RWPE1 (cell line): Measurements from ENCODE around the gene SLC25A18.
"Not testable (repeated sequence)": the region's sequence is repeated elsewhere in the genome, so short reads cannot be mapped to it uniquely, and the experiment has no call there.

Experiments used
- CTCF ChIA-PET: fragments of 350-600 bp; sonication (Branson Sonifier 250); formaldehyde crosslinking; extraction: SDS; loops from one replicate; lab custom pipeline; 2021; lab: Yijun Ruan, JAX
- POLR2A ChIA-PET: fragments of 400-600 bp; formaldehyde crosslinking; extraction: SDS; loops from one replicate; lab custom pipeline; 2020; ENCODE audit warnings: antibody characterized with exemption; ENCODE audit not compliant: low non-redundant PET; lab: Yijun Ruan, JAX
- DNase-seq: peaks from one replicate; pipeline ENCODE4 v3.0.0; 2012; ENCODE audit warnings: low spot score
- H3K27ac ChIP-seq: fragments of 450-650 bp; 2 replicates; pipeline ENCODE4 v1.5.1; 2017
- CTCF ChIP-seq: fragments of 450-650 bp; conservative IDR thresholded peaks from 2 replicates; pipeline ENCODE4 v1.5.1; 2017; ENCODE audit warnings: low read depth, mild to moderate bottlenecking

The SLC25A18 gene

GRCh38 chr22:17562906-17563870 lies at the start of gene SLC25A18:
Gene SLC25A18 (plus strand): TSS chr22:17563498. CDS start chr22:17579945, 16,447 bp downstream.
- CTCF ChIA-PET = interaction anchor here (0.9 kb wide), 1 partner anchor 9 kb away, joined by 3 read pairs; no protein-coding TSS in a partner anchor
- no peak within 1 kb of the TSS for H3K27ac ChIP-seq
- no peak for DNase-seq
- POLR2A ChIA-PET = no interaction called here
- TF ChIP-seq CTCF = no peak

GRCh38 chr22:17513612-17514011 lies 49.7 kb upstream of the SLC25A18 start:
- CTCF ChIA-PET = interaction anchor here (1.8 kb wide), 1 partner anchor 342 kb away, joined by 10 read pairs; no protein-coding TSS in a partner anchor
- POLR2A ChIA-PET = no interaction called here
- no peak for DNase-seq
- no peak overlapping the region for H3K27ac ChIP-seq
- TF ChIP-seq CTCF = no peak

GRCh38 chr22:17514084-17514483 lies 49.2 kb upstream of the SLC25A18 start:
- no peak for TF ChIP-seq CTCF
- ChIA-PET POLR2A (no interaction called here), CTCF (no interaction called here)
- no peak overlapping the region for H3K27ac ChIP-seq
- DNase-seq = no peak

- no peak overlapping the region for H3K27ac ChIP-seq
- ChIA-PET POLR2A (no interaction called here), CTCF (no interaction called here)
- TF ChIP-seq CTCF = no peak
- no peak for DNase-seq
These were observed 44.9 kb upstream of the SLC25A18 start for GRCh38 chr22:17518406-17518805.

GRCh38 chr22:17521971-17522370 lies 41.3 kb upstream of the SLC25A18 start:
- POLR2A ChIA-PET, DNase-seq, H3K27ac ChIP-seq, CTCF ChIA-PET: not testable (repeated sequence)

GRCh38 chr22:17523925-17524324 lies 39.4 kb upstream of the SLC25A18 start:
- TF ChIP-seq CTCF = no peak
- ChIA-PET CTCF (no interaction called here), POLR2A (no interaction called here)
- H3K27ac ChIP-seq = no peak overlapping the region
- DNase-seq = no peak

- ChIA-PET CTCF (interaction anchor here (0.5 kb wide), 1 partner anchor 140 kb away, joined by 10 read pairs; no protein-coding TSS in a partner anchor), POLR2A (no interaction called here)
- no peak for TF ChIP-seq CTCF
- H3K27ac ChIP-seq = no peak overlapping the region
- DNase-seq = no peak
These were observed 27.0 kb upstream of the SLC25A18 start for GRCh38 chr22:17536269-17536668.
